Measurements from ENCODE around the gene SLC48A1. TPM values are rescaled to one million over a fixed set of nuclear protein-coding genes. Genes with fewer than 3 reads are reported as not detected.
A peak's percentile ranks its signal among the peaks of the same experiment; 100 is the strongest.

SLC48A1 gene
- total and polyA plus RNA-seq, 2 donors (not counting 3 experiments of a cell fraction or from before 2014, with no cell fraction given): 17.3 to 20.3 TPM

DNA sequence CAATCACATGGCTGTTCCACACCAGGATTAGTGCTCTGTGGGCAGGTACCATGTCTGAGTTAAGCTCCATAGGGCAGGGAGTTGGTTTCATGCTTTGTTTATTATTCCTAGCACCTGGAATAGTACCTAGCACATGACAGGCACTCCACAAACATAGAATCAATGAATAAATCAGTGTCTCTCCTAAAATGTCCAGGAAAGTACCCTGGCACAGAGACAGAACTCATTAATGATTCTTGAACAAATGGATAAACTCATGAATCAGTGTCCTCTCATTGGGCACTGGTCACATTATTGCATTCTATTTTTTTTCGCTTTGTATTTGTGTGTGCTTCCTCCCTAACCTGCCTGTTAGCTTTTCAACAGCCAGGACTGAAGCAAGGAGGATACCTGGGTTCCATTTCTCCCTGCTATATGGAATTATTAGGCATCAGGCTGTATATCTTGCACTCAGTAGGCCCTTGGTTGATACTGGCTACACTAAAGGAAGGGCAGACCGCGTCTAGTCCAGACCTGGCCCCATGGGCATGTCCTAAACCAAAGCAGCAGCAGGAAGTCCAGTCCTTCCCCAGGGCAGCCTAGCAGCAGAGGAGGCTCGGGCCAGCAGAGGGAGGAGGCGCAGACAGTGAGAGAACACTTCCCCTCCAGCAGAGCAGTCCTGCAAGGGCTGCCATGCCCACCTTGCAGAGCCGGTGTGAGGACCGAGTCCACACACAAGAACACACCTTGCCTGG, 28.3 kb downstream of the SLC48A1 start:
- no peak overlapping the region for H3K9ac ChIP-seq (replicated peaks; ENCODE audit: extremely low read depth, insufficient read depth, low read length)
- peak; percentile 54 for DNase-seq (ENCODE audit: low read depth, low spot score)
- intact Hi-C loops (cut with micrococcal nuclease): loop anchor here (1.0 kb wide), 2 partner anchors 8 to 36 kb away; no protein-coding TSS in a partner anchor

More for the DNA sequence above, 28.3 kb downstream of the SLC48A1 start:
- Histone ChIP-seq H3K79me2 (ENCODE audit: control insufficient read depth, insufficient read depth, low read length) (peaks cover 85% of the 10 kb centered on the region), H3K9me1 (replicated peaks; ENCODE audit: control insufficient read depth, extremely low read depth, insufficient read depth, low read length) (no peaks in the 10 kb centered on the region), H3K36me3 (ENCODE audit: control insufficient read depth in 2 of 2, extremely low read depth in 1 of 2, insufficient read depth in 2 of 2, low read length in 2 of 2) (peaks cover 26 to 41% of the 10 kb centered on the region in 2 experiments), H3K9me3 (replicated peaks; ENCODE audit: control insufficient read depth, insufficient read depth, low read length) (no peaks in the 10 kb centered on the region), H3K4me2 (ENCODE audit: insufficient read depth, low read length) (no peak overlapping the region), H3K4me3 (replicated peaks in 1 of 3; ENCODE audit: insufficient read depth in 1 of 3, low read depth in 1 of 3, low read length in 3 of 3) (no peak overlapping the region), H3K4me1 (ENCODE audit: control insufficient read depth, extremely low read depth, insufficient read depth, low read length) (peaks cover 60% of the 10 kb centered on the region), H3K27me3 (ENCODE audit: control insufficient read depth in 2 of 2, insufficient read depth in 2 of 2, low read length in 2 of 2) (no peaks in the 10 kb centered on the region), H3K27ac (ENCODE audit: insufficient read depth, low read depth, low read length) (peak overlapping the region; percentile 22), H4K20me1 (replicated peaks; ENCODE audit: control insufficient read depth, extremely low read depth, insufficient read depth, low read length) (peaks cover 6% of the 10 kb centered on the region), H2AFZ (ENCODE audit: low read depth, low read length) (no peak overlapping the region)
- dilution Hi-C loops (cut with MboI; ENCODE audit: extremely low pct_ligation_motif_present, low sequenced_read_pairs): no loop called here
- BruUV-seq (replicated peaks): no TSS peak
- TF ChIP-seq, protein P1, sequence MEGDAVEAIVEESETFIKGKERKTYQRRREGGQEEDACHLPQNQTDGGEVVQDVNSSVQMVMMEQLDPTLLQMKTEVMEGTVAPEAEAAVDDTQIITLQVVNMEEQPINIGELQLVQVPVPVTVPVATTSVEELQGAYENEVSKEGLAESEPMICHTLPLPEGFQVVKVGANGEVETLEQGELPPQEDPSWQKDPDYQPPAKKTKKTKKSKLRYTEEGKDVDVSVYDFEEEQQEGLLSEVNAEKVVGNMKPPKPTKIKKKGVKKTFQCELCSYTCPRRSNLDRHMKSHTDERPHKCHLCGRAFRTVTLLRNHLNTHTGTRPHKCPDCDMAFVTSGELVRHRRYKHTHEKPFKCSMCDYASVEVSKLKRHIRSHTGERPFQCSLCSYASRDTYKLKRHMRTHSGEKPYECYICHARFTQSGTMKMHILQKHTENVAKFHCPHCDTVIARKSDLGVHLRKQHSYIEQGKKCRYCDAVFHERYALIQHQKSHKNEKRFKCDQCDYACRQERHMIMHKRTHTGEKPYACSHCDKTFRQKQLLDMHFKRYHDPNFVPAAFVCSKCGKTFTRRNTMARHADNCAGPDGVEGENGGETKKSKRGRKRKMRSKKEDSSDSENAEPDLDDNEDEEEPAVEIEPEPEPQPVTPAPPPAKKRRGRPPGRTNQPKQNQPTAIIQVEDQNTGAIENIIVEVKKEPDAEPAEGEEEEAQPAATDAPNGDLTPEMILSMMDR (IDR thresholded peaks at IDR 0.05; ENCODE audit: extremely low read depth in 1 of 2, insufficient read depth in 1 of 2, low read depth in 1 of 2, low read length in 2 of 2): peak; percentile 21 to 56
- no peak for TF ChIP-seq FOS (IDR thresholded peaks at IDR 0.05; ENCODE audit: borderline replicate concordance, insufficient read depth, low read length)
- CTCF ChIA-PET: interaction anchor here (0.9 to 15.8 kb wide), 15 partner anchors 9 to 148 kb away, joined by 3 to 427 read pairs (median 6); no protein-coding TSS in a partner anchor
- peak; percentile 40 for FAIRE-seq
- POLR2A ChIA-PET: interaction anchor here (1.2 to 1.8 kb wide), 3 partner anchors 12 to 37 kb away, joined by 3 to 9 read pairs (median 4); no protein-coding TSS in a partner anchor

Data from endothelial cell of umbilical vein (primary cell).